GM18861 (cell line): ENCODE measurements around the gene ARID4B.
A peak's percentile ranks its signal among the peaks of the same experiment; 100 is the strongest.
"Not testable (repeated sequence)": the region's sequence is repeated elsewhere in the genome, so short reads cannot be mapped to it uniquely, and the experiment has no call there.

Experiments used
- ATAC-seq: cut with Tn5 transposase; IDR thresholded peaks from one replicate; pipeline ENCODE4 v1.9.1; 2021; ENCODE audit not compliant: unreplicated experiment

The ARID4B gene

GRCh38 chr1:235327559-235328270, at the start of gene ARID4B:
Gene ARID4B (minus strand): TSS chr1:235328179. CDS start chr1:235326919, 1,260 bp downstream.
- no peak for ATAC-seq

GRCh38 chr1:235375919-235376605, 48.1 kb upstream of the ARID4B start:
- no peak for ATAC-seq

- no peak for ATAC-seq
Observed at GRCh38 chr1:235369802-235370201, 41.8 kb upstream of the ARID4B start.

GRCh38 chr1:235368428-235368827, 40.4 kb upstream of the ARID4B start:
- no peak for ATAC-seq

- peak; percentile 100 for ATAC-seq
Observed at GRCh38 chr1:235367000-235367908, 39.3 kb upstream of the ARID4B start, which contains the start of gene TBCE. Gene TBCE (plus strand): TSS chr1:235367427. CDS start chr1:235380050, 12,623 bp downstream.

- ATAC-seq: no peak
Observed at GRCh38 chr1:235366286-235366685, 38.3 kb upstream of the ARID4B start.

GRCh38 chr1:235364189-235364588, 36.2 kb upstream of the ARID4B start:
- not testable (repeated sequence) for ATAC-seq

GRCh38 chr1:235358899-235359298, 30.9 kb upstream of the ARID4B start:
- ATAC-seq: no peak

- ATAC-seq: no peak
Observed at GRCh38 chr1:235357485-235358373, 29.8 kb upstream of the ARID4B start.

GRCh38 chr1:235351898-235352297, 23.9 kb upstream of the ARID4B start:
- ATAC-seq: no peak

- ATAC-seq: no peak
Observed at GRCh38 chr1:235351441-235351840, 23.5 kb upstream of the ARID4B start.

- no peak for ATAC-seq
Observed at GRCh38 chr1:235343726-235344125, 15.7 kb upstream of the ARID4B start.

- ATAC-seq: no peak
Observed at GRCh38 chr1:235342471-235342870, 14.5 kb upstream of the ARID4B start.

GRCh38 chr1:235342039-235342438, 14.1 kb upstream of the ARID4B start:
- no peak for ATAC-seq

GRCh38 chr1:235341334-235341733, 13.4 kb upstream of the ARID4B start:
- ATAC-seq: no peak

GRCh38 chr1:235339746-235340145, 11.8 kb upstream of the ARID4B start:
- no peak for ATAC-seq

- peak; percentile 54 for ATAC-seq
Observed at GRCh38 chr1:235336903-235337302, 8.9 kb upstream of the ARID4B start.

GRCh38 chr1:235331401-235331800, 3.4 kb upstream of the ARID4B start:
- ATAC-seq: no peak

- ATAC-seq: no peak
Observed at GRCh38 chr1:235330918-235331285, 2.9 kb upstream of the ARID4B start.

GRCh38 chr1:235329139-235329902, 1.3 kb upstream of the ARID4B start:
- peak; percentile 13 for ATAC-seq
